Endodermal cell (in vitro differentiated cells): ENCODE measurements around the gene SAC3D1. TPM values are rescaled to one million over a fixed set of nuclear protein-coding genes. Genes with fewer than 3 reads are reported as not detected.

ENCODE experiments used
- DNase-seq: peaks from one replicate; pipeline ENCODE4 v3.0.0-alpha.2; 2017
- H3K27ac ChIP-seq: 2 replicates; pipeline ENCODE4 v1.5.1; 2013; ENCODE audit warnings: mild to moderate bottlenecking, low read depth, low read length, moderate library complexity
- H3K27me3 ChIP-seq: 2 replicates; pipeline ENCODE4 v1.6.1; 2013; ENCODE audit warnings: mild to moderate bottlenecking, low read length, moderate library complexity; ENCODE audit not compliant: insufficient read depth, control insufficient read depth, poor library complexity, severe bottlenecking
- H3K36me3 ChIP-seq: 2 replicates; pipeline ENCODE4 v1.7.0; 2013; ENCODE audit warnings: mild to moderate bottlenecking, low read length, moderate library complexity; ENCODE audit not compliant: control insufficient read depth, insufficient read depth
- H3K4me1 ChIP-seq: one replicate; pipeline ENCODE4 v1.7.0; 2013; ENCODE audit warnings: low read length; ENCODE audit not compliant: control insufficient read depth, insufficient read depth
- H3K4me3 ChIP-seq: 2 replicates; pipeline ENCODE4 v1.5.1; 2013; ENCODE audit warnings: mild to moderate bottlenecking, low read length, moderate library complexity
- H3K9ac ChIP-seq: 2 replicates; pipeline ENCODE4 v1.6.1; 2013; ENCODE audit warnings: mild to moderate bottlenecking, low read length, moderate library complexity; ENCODE audit not compliant: poor library complexity, severe bottlenecking; ENCODE audit errors: extremely low read depth
- H3K9me3 ChIP-seq: 2 replicates; pipeline ENCODE4 v1.6.1; 2013; ENCODE audit warnings: mild to moderate bottlenecking, low read length, moderate library complexity; ENCODE audit not compliant: control insufficient read depth
- H3K27ac Mint-ChIP-seq: 2 replicates; pipeline ENCODE4 v1.8.0; 2020; ENCODE audit warnings: mixed read lengths
- H3K27me3 Mint-ChIP-seq: 2 replicates; pipeline ENCODE4 v1.8.0; 2021; ENCODE audit warnings: mild to moderate bottlenecking, mixed read lengths; ENCODE audit not compliant: insufficient read depth
- H3K36me3 Mint-ChIP-seq: 2 replicates; pipeline ENCODE4 v1.8.0; 2020; ENCODE audit warnings: low read depth, mixed read lengths
- H3K4me1 Mint-ChIP-seq: 2 replicates; pipeline ENCODE4 v1.8.0; 2020; ENCODE audit warnings: mixed read lengths
- H3K4me3 Mint-ChIP-seq: 2 replicates; pipeline ENCODE4 v1.8.0; 2020; ENCODE audit warnings: mild to moderate bottlenecking, moderate library complexity, mixed read lengths
- H3K9me3 Mint-ChIP-seq: 2 replicates; pipeline ENCODE4 v1.8.0; 2020; ENCODE audit warnings: mild to moderate bottlenecking, mixed read lengths
- CTCF ChIP-seq: fragments of 200-600 bp; sonication (generic); conservative IDR thresholded peaks from 2 replicates; pipeline ENCODE4 v1.5.0; 2021; ENCODE audit warnings: antibody characterized with exemption, mild to moderate bottlenecking
- WGBS, 2 experiments: methylation state at CpG; one replicate each; pipeline versions ENCODE4 v1.1.5 to v1.1.7; 2013; ENCODE audit warnings: missing lambda C conversion rate in 2 of 2, mixed read lengths in 1 of 2; ENCODE audit not compliant: insufficient coverage in 1 of 2, insufficient read length in 1 of 2; 5-methylcytosine and 5-hydroxymethylcytosine counted together
- total RNA-seq, 2 donors: library from RNA; stranded (reverse); fragmentation: NEBNext Ultra II Directional in 1 of 2; extraction: Animal tissue kit (Norgen Biotek cat#: 25700) in 1 of 2; gene quantifications; 2 replicates in 1 of 2; 3 replicates in 1 of 2; pipeline ENCODE4 v1.2.1, GENCODE V29; 2021

SAC3D1 gene
- total RNA-seq, 2 donors from 2014 or later = 11.4 to 12.0 TPM

DNA sequence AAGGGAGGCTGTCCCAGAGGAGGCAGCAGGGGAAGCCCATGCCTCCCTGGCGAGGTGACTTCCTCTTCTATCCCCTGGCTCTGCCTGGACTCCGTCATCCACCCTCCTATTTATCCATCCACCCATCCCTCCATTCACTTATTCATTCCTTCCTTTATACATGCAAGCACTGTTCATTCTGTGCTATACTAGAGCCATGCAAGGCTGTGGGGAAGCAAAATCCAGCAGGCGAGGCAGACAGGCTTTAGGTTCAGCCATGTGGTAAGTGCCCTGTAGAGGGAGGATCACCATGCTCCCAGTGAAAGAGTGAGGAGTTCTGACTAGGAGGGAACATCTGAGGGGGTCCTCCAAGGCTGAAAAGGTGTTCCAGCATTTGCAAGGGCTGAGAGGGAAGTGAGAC, 18.5 kb downstream of the SAC3D1 start:
- Histone ChIP-seq H3K9ac (no peak overlapping the region), H3K4me3 (no peak overlapping the region), H3K4me1 (no peaks in the 10 kb centered on the region), H3K9me3 (no peaks in the 10 kb centered on the region), H3K27me3 (no peaks in the 10 kb centered on the region), H3K27ac (no peak overlapping the region), H3K36me3 (no peaks in the 10 kb centered on the region)
- no peaks in the 10 kb centered on the region for H3K9me3 Mint-ChIP-seq
- no peak for TF ChIP-seq CTCF
- H3K4me3 Mint-ChIP-seq = no peak overlapping the region
- H3K4me1 Mint-ChIP-seq = no peaks in the 10 kb centered on the region
- no peaks in the 10 kb centered on the region for H3K36me3 Mint-ChIP-seq
- WGBS, 2 experiments = 81 to 85% methylated on average over 2 to 3 of the region's 3 CpGs
- H3K27ac Mint-ChIP-seq = no peak overlapping the region
- no peak for DNase-seq
- peaks cover 4% of the 10 kb centered on the region for H3K27me3 Mint-ChIP-seq

GRCh38 chr11:65059959-65060824, 19.2 kb downstream of the SAC3D1 start:
- no peak overlapping the region for H3K27ac Mint-ChIP-seq
- H3K36me3 Mint-ChIP-seq = no peaks in the 10 kb centered on the region

DNA sequence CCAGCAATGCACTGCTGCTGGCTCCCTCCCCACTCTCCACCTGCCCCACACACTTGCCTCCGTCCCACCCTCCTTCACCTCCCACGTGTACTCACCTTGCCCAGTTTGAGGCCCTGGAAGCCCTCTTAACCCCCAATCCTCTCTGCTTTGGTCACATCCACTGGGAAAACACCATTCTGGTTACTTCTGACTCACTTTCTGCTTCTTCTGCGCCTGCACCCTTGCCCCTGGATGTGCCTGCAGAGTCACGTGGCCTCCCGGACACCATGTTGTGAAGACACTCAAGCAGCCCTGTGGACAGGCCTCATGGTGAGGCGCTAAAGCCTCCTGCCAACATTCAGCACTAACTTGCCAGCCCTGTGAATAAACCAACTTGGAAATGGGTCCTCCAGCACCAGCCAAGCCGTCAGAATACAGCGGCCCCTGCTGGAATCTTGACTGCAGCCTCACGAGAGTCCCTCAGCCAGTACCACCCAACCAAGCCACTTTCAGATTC, 20.0 kb downstream of the SAC3D1 start:
- DNase-seq = peak; percentile 87
- H3K27ac Mint-ChIP-seq = peak overlapping the region; percentile 10

More at GRCh38 chr11:65059959-65060824, 19.2 kb downstream of the SAC3D1 start:
- H3K4me3 Mint-ChIP-seq = no peak overlapping the region
- DNase-seq = no peak
- no peak overlapping the region for H3K27ac ChIP-seq
- 89 to 94% methylated on average over 3 to 9 of the region's 10 CpGs for WGBS, 2 experiments
- H3K4me1 ChIP-seq = no peaks in the 10 kb centered on the region
- peaks cover 4% of the 10 kb centered on the region for H3K27me3 Mint-ChIP-seq
- no peaks in the 10 kb centered on the region for H3K9me3 Mint-ChIP-seq
- no peak overlapping the region for H3K4me3 ChIP-seq
- no peak overlapping the region for H3K9ac ChIP-seq
- H3K36me3 ChIP-seq = no peaks in the 10 kb centered on the region
- no peaks in the 10 kb centered on the region for H3K4me1 Mint-ChIP-seq
- H3K27me3 ChIP-seq = no peaks in the 10 kb centered on the region
- no peaks in the 10 kb centered on the region for H3K9me3 ChIP-seq
- TF ChIP-seq CTCF = no peak

More for the DNA sequence above, 20.0 kb downstream of the SAC3D1 start:
- H3K4me1 Mint-ChIP-seq = no peaks in the 10 kb centered on the region
- no peaks in the 10 kb centered on the region for H3K36me3 ChIP-seq
- no peak overlapping the region for H3K4me3 Mint-ChIP-seq
- no peak overlapping the region for H3K27ac ChIP-seq
- H3K9me3 Mint-ChIP-seq = no peaks in the 10 kb centered on the region
- peaks cover 4% of the 10 kb centered on the region for H3K27me3 Mint-ChIP-seq
- no peak overlapping the region for H3K9ac ChIP-seq
- no peaks in the 10 kb centered on the region for H3K9me3 ChIP-seq
- no peaks in the 10 kb centered on the region for H3K36me3 Mint-ChIP-seq
- H3K27me3 ChIP-seq = no peaks in the 10 kb centered on the region
- TF ChIP-seq CTCF = peak; percentile 75
- WGBS, 2 experiments = 52 to 75% methylated on average over 4 to 9 of the region's 9 CpGs
- H3K4me3 ChIP-seq = no peak overlapping the region
- no peaks in the 10 kb centered on the region for H3K4me1 ChIP-seq
